Prostate gland (tissue), 2 donors: Measurements from ENCODE around the gene PLCH1. TPM values are rescaled to one million over a fixed set of nuclear protein-coding genes. Genes with fewer than 3 reads are reported as not detected.

Source experiments
- DNase-seq: peaks from one replicate; pipeline ENCODE4 v3.0.0-alpha.2; 2019; ENCODE audit warnings: low spot score
- H3K27ac ChIP-seq, 2 donors: fragments of 200-600 bp; sonication (generic); 2 replicates each; pipeline ENCODE4 v1.5.1; 2017 to 2019
- H3K27me3 ChIP-seq: fragments of 200-600 bp; sonication (generic); replicated peaks from 2 replicates; pipeline ENCODE4 v1.5.1; 2019; ENCODE audit not compliant: insufficient read depth
- H3K36me3 ChIP-seq, 2 donors: fragments of 200-600 bp; sonication (generic); 1 replicate in 1 of 2; 2 replicates in 1 of 2; pipeline versions ENCODE4 v1.5.1 to v1.8.1; 2017 to 2019
- H3K4me1 ChIP-seq: fragments of 200-600 bp; sonication (generic); replicated peaks from 2 replicates; pipeline ENCODE4 v1.5.1; 2019
- H3K4me3 ChIP-seq, 2 donors: fragments of 200-600 bp; sonication (generic); 2 replicates each; pipeline ENCODE4 v1.5.1; 2017 to 2019
- H3K9me3 ChIP-seq: fragments of 200-600 bp; sonication (generic); 2 replicates; pipeline ENCODE4 v1.5.1; 2017
- CTCF ChIP-seq, 4 experiments: fragments of 200-600 bp in 2 of 4; fragments of 450-650 bp in 2 of 4; sonication (generic) in 2 of 4; IDR thresholded peaks; 1 replicate in 3 of 4; 2 replicates in 1 of 4; pipeline ENCODE4 v1.5.1; 2016 to 2019; ENCODE audit warnings: antibody characterized with exemption in 4 of 4, mild to moderate bottlenecking in 2 of 4, moderate library complexity in 2 of 4
- POLR2A ChIP-seq: fragments of 450-650 bp; IDR thresholded peaks from one replicate; pipeline ENCODE4 v1.6.1; 2016; ENCODE audit warnings: antibody characterized with exemption, mild to moderate bottlenecking
- POLR2AphosphoS5 ChIP-seq: sonication (generic); formaldehyde crosslinking; IDR thresholded peaks from one replicate; pipeline ENCODE4 v1.6.1; 2017; ENCODE audit warnings: antibody characterized with exemption
- WGBS: methylation state at CpG from one replicate; pipeline ENCODE4 v1.1.5; 2018; 5-methylcytosine and 5-hydroxymethylcytosine counted together
- intact Hi-C: fragments of 100-400 bp; cut with DNase I; formaldehyde crosslinking; loops from one replicate; pipeline ENCODE4 v1.14.2; 2022
- total RNA-seq, 2 donors: library from RNA; depleted of rRNA; stranded (reverse); fragments of >200 nt; gene quantifications; one replicate each; pipeline ENCODE4 v1.1.0, GENCODE V29; 2016

PLCH1 gene
- total RNA-seq, 2 donors from 2014 or later = 0.64 to 12.2 TPM

- TF ChIP-seq POLR2A = no peak
- no peak for TF ChIP-seq POLR2AphosphoS5
- no peak for TF ChIP-seq CTCF (IDR thresholded peaks at IDR 0.05)
- intact Hi-C loops = no loop called here
- Histone ChIP-seq H3K36me3 (no peaks in the 10 kb centered on the region), H3K9me3 (no peaks in the 10 kb centered on the region), H3K27me3 (no peaks in the 10 kb centered on the region), H3K4me1 (no peaks in the 10 kb centered on the region), H3K4me3 (no peak overlapping the region), H3K27ac (no peak overlapping the region)
- no peak for DNase-seq
These were observed 354.5 kb downstream of the PLCH1 start for GRCh38 chr3:155390351-155390750.

GRCh38 chr3:155388417-155388816, 356.5 kb downstream of the PLCH1 start:
- Histone ChIP-seq H3K36me3 (no peaks in the 10 kb centered on the region), H3K9me3 (no peaks in the 10 kb centered on the region), H3K4me3 (no peak overlapping the region), H3K4me1 (no peaks in the 10 kb centered on the region), H3K27ac (no peak overlapping the region), H3K27me3 (no peaks in the 10 kb centered on the region)
- DNase-seq = no peak
- 64% methylated on average over 2 of the region's 2 CpGs for WGBS
- intact Hi-C loops = no loop called here
- no peak for TF ChIP-seq POLR2A

GRCh38 chr3:155387571-155387970, 357.3 kb downstream of the PLCH1 start:
- 75% methylated on average over 3 of the region's 3 CpGs for WGBS
- TF ChIP-seq POLR2AphosphoS5 (no peak), CTCF (IDR thresholded peaks at IDR 0.05) (no peak), POLR2A (no peak)
- intact Hi-C loops = no loop called here

GRCh38 chr3:155386919-155387318, 358.0 kb downstream of the PLCH1 start:
- Histone ChIP-seq H3K36me3 (no peaks in the 10 kb centered on the region), H3K4me1 (no peaks in the 10 kb centered on the region), H3K27ac (no peak overlapping the region), H3K4me3 (no peak overlapping the region), H3K9me3 (no peaks in the 10 kb centered on the region), H3K27me3 (no peaks in the 10 kb centered on the region)
- intact Hi-C loops = no loop called here
- 68% methylated on average over 8 of the region's 8 CpGs for WGBS
- TF ChIP-seq POLR2A (no peak), POLR2AphosphoS5 (no peak), CTCF (IDR thresholded peaks at IDR 0.05) (no peak)
- no peak for DNase-seq

More at GRCh38 chr3:155387571-155387970, 357.3 kb downstream of the PLCH1 start:
- no peaks in the 10 kb centered on the region for H3K27me3 ChIP-seq
- no peaks in the 10 kb centered on the region for H3K4me1 ChIP-seq
- no peaks in the 10 kb centered on the region for H3K36me3 ChIP-seq
- no peak overlapping the region for H3K27ac ChIP-seq
- H3K4me3 ChIP-seq = no peak overlapping the region
- DNase-seq = no peak
- H3K9me3 ChIP-seq = no peaks in the 10 kb centered on the region

- DNase-seq = no peak
- H3K4me1 ChIP-seq = no peaks in the 10 kb centered on the region
- intact Hi-C loops = no loop called here
- H3K4me3 ChIP-seq = no peak overlapping the region
- no peaks in the 10 kb centered on the region for H3K36me3 ChIP-seq
- no peaks in the 10 kb centered on the region for H3K9me3 ChIP-seq
- 80% methylated on average over 4 of the region's 4 CpGs for WGBS
- no peak overlapping the region for H3K27ac ChIP-seq
- no peaks in the 10 kb centered on the region for H3K27me3 ChIP-seq
- TF ChIP-seq POLR2AphosphoS5 = no peak
- TF ChIP-seq CTCF (IDR thresholded peaks at IDR 0.05) = no peak
- TF ChIP-seq POLR2A = no peak
These were observed 358.8 kb downstream of the PLCH1 start for GRCh38 chr3:155385896-155386625.
